Activated CD8-positive, alpha-beta memory T cell treated with anti-CD3 and anti-CD28 coated beads, Interleukin-2, amount 10 ng/mL, durations not matched to agents 7 days and 5 days (primary cell): ENCODE results near the gene ELP2. TPM values are rescaled to one million over a fixed set of nuclear protein-coding genes. Genes with fewer than 3 reads are reported as not detected.
"Not testable (repeated sequence)": the region's sequence is repeated elsewhere in the genome, so short reads cannot be mapped to it uniquely, and the experiment has no call there.

Source experiments
- ATAC-seq: fragments of 150-1000 bp; cut with Tn5 transposase; one replicate; pipeline ENCODE4 v1.10.0; 2021; ENCODE audit warnings: moderate library complexity
- CTCF ChIA-PET: fragments of 350-600 bp; sonication (Branson Sonifier 250); formaldehyde crosslinking; loops from one replicate; lab custom pipeline; 2021; ENCODE audit warnings: antibody characterized with exemption; lab: Charles Lee
- DNase-seq: peaks from one replicate; pipeline ENCODE4 v3.0.0-alpha.2; 2020
- H3K27ac Mint-ChIP-seq: one replicate; pipeline ENCODE4 v1.8.0; 2021; ENCODE audit warnings: mild to moderate bottlenecking, mixed read lengths
- H3K27me3 Mint-ChIP-seq: one replicate; pipeline ENCODE4 v1.8.0; 2021; ENCODE audit warnings: mixed read lengths
- H3K36me3 Mint-ChIP-seq: one replicate; pipeline ENCODE4 v1.8.0; 2021; ENCODE audit warnings: mild to moderate bottlenecking, mixed read lengths
- H3K4me1 Mint-ChIP-seq: one replicate; pipeline ENCODE4 v1.8.0; 2021; ENCODE audit warnings: mixed read lengths
- H3K4me3 Mint-ChIP-seq: one replicate; pipeline ENCODE4 v1.8.0; 2021; ENCODE audit warnings: mild to moderate bottlenecking, moderate library complexity, mixed read lengths
- H3K9me3 Mint-ChIP-seq: one replicate; pipeline ENCODE4 v1.8.0; 2022; ENCODE audit warnings: low read depth, mixed read lengths
- total RNA-seq, 2 experiments: library from RNA; stranded (reverse); gene quantifications; one replicate each; pipeline ENCODE4 v1.2.3, GENCODE V29; 2021

The ELP2 gene
- total RNA-seq, 2 experiments from 2014 or later, result 58.8 to 67.6 TPM

- H3K9me3 Mint-ChIP-seq, H3K36me3 Mint-ChIP-seq, DNase-seq, H3K27me3 Mint-ChIP-seq, H3K27ac Mint-ChIP-seq, H3K4me3 Mint-ChIP-seq, H3K4me1 Mint-ChIP-seq, CTCF ChIA-PET, ATAC-seq: not testable (repeated sequence)
Measured at GRCh38 chr18:36207969-36208368, 78.3 kb downstream of the ELP2 start.

- Mint-ChIP-seq H3K4me1 (no peaks in the 10 kb centered on the region), H3K9me3 (peaks cover 2% of the 10 kb centered on the region), H3K27ac (no peak overlapping the region), H3K36me3 (no peaks in the 10 kb centered on the region), H3K27me3 (peaks cover 6% of the 10 kb centered on the region), H3K4me3 (no peak overlapping the region)
- ATAC-seq (no peak), DNase-seq (no peak)
- CTCF ChIA-PET, result no interaction called here
Measured at GRCh38 chr18:36211612-36212065, 81.9 kb downstream of the ELP2 start.

GRCh38 chr18:36212301-36213171 is 82.8 kb downstream of the ELP2 start:
- H3K9me3 Mint-ChIP-seq, result peaks cover 2% of the 10 kb centered on the region
- CTCF ChIA-PET, result no interaction called here
- DNase-seq (no peak), ATAC-seq (no peak)
- H3K4me1 Mint-ChIP-seq, result no peaks in the 10 kb centered on the region
- no peak overlapping the region for H3K4me3 Mint-ChIP-seq
- H3K27me3 Mint-ChIP-seq, result peaks cover 6% of the 10 kb centered on the region
- H3K27ac Mint-ChIP-seq, result no peak overlapping the region
- H3K36me3 Mint-ChIP-seq, result no peaks in the 10 kb centered on the region

- H3K4me3 Mint-ChIP-seq, result no peak overlapping the region
- no peak overlapping the region for H3K27ac Mint-ChIP-seq
- DNase-seq (no peak), ATAC-seq (no peak)
- no peaks in the 10 kb centered on the region for H3K27me3 Mint-ChIP-seq
- no peaks in the 10 kb centered on the region for H3K4me1 Mint-ChIP-seq
- CTCF ChIA-PET, result no interaction called here
- H3K36me3 Mint-ChIP-seq, result no peaks in the 10 kb centered on the region
- H3K9me3 Mint-ChIP-seq, result no peaks in the 10 kb centered on the region
Measured at GRCh38 chr18:36214811-36215210, 85.1 kb downstream of the ELP2 start.

GRCh38 chr18:36215577-36215976 is 85.9 kb downstream of the ELP2 start:
- DNase-seq, result no peak

GRCh38 chr18:36217348-36217747 is 87.6 kb downstream of the ELP2 start:
- H3K27me3 Mint-ChIP-seq, result no peaks in the 10 kb centered on the region
- H3K36me3 Mint-ChIP-seq, result no peaks in the 10 kb centered on the region
- no peaks in the 10 kb centered on the region for H3K9me3 Mint-ChIP-seq
- CTCF ChIA-PET, result no interaction called here
- no peak overlapping the region for H3K4me3 Mint-ChIP-seq
- no peaks in the 10 kb centered on the region for H3K4me1 Mint-ChIP-seq
- no peak for DNase-seq
- ATAC-seq, result no peak
- H3K27ac Mint-ChIP-seq, result no peak overlapping the region

More at GRCh38 chr18:36215577-36215976, 85.9 kb downstream of the ELP2 start:
- ATAC-seq, result no peak
- Mint-ChIP-seq H3K27ac (no peak overlapping the region), H3K27me3 (no peaks in the 10 kb centered on the region), H3K9me3 (no peaks in the 10 kb centered on the region), H3K4me1 (no peaks in the 10 kb centered on the region), H3K4me3 (no peak overlapping the region), H3K36me3 (no peaks in the 10 kb centered on the region)
- CTCF ChIA-PET, result no interaction called here

- Mint-ChIP-seq H3K27me3 (peaks cover 7% of the 10 kb centered on the region), H3K27ac (no peak overlapping the region), H3K36me3 (peaks cover 6% of the 10 kb centered on the region), H3K4me1 (no peaks in the 10 kb centered on the region), H3K9me3 (peaks cover 10% of the 10 kb centered on the region), H3K4me3 (no peak overlapping the region)
- DNase-seq, result no peak
- no peak for ATAC-seq
- CTCF ChIA-PET, result interaction anchor here (1.0 kb wide), 1 partner anchor 17 kb away, joined by 3 read pairs; no protein-coding TSS in a partner anchor
Measured at GRCh38 chr18:36229188-36229587, 99.5 kb downstream of the ELP2 start.

Other genes starting within 250 kb of the ELP2 start
- gene RPRD1A, start 62.3 kb upstream of the ELP2 start, total RNA-seq, result 10 to 100 TPM; 26.2 to 33.4 TPM
- 10 to 100 TPM; 19.3 to 29.4 TPM for gene SLC39A6, start 559 bp upstream of the ELP2 start, total RNA-seq
- under 1 TPM; 0.40 to 0.64 TPM for gene MOCOS, start 57.6 kb downstream of the ELP2 start, total RNA-seq
- not detected for gene FHOD3, start 167.8 kb downstream of the ELP2 start, total RNA-seq